HL-60/S4 (cell line): Measurements from ENCODE around the gene GMFB.

Experiments
- in situ Hi-C: fragments of 300-500 bp; cut with MboI; formaldehyde crosslinking; loops from 2 replicates; pipeline ENCODE4 v1.14.3; 2022; ENCODE audit warnings: low sequenced_read_pairs

The GMFB gene

DNA sequence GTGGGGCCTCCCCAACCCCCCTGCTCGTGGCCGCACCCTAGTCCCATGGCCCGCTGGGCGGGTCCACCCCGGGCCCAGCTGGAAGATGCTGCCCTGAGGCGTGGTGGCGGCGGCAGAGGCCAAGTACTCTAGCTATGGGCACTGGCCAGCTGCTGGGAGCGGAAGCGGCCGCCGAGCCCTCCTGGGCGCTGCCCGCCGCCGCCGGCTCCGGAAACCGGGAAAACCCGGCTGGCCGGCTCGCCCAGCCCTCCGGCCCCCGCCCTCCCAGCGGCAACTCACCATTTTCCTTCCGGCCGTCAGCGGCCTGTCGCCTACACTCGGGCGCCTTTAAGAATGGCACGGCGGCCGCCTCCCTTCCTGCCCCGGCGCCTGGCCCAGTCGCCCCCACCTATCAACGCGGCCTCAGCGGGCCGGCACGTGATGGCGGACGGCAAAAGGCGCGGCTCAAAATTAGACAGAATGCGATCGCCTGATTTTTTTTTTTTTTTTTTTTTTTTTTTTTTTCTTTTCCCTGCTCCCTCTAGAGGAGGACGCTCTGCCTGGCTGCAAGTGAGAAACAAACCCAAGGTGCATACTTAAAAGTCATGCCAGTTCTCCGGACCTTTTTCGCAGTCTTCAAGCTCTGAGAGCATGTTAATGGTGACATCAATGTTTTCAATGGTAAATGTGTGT is at the start of gene GMFB:
Gene GMFB (minus strand): TSS at position 335 of the 672 bp plus-strand sequence. CDS start 53 bp downstream, at position 282.
- in situ Hi-C loops = no loop called here

DNA sequence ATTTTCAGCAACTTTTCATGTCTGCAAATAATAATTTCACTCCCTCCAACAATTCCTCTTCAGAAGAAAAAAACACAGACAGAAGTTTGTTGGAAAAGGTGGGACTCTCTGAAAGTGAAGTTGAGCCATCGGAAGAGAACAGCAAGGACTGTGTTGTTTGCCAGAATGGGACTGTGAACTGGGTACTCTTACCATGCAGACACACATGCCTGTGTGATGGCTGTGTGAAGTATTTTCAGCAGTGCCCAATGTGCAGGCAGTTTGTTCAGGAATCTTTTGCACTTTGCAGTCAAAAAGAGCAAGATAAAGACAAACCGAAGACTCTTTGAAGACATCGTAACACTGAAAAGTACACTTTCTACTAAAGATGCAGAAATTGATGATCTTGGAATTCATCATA is 49.3 kb upstream of the GMFB start:
- in situ Hi-C loops = no loop called here

- in situ Hi-C loops = no loop called here
Observed at GRCh38 chr14:54537651-54538050, 48.9 kb upstream of the GMFB start.

DNA sequence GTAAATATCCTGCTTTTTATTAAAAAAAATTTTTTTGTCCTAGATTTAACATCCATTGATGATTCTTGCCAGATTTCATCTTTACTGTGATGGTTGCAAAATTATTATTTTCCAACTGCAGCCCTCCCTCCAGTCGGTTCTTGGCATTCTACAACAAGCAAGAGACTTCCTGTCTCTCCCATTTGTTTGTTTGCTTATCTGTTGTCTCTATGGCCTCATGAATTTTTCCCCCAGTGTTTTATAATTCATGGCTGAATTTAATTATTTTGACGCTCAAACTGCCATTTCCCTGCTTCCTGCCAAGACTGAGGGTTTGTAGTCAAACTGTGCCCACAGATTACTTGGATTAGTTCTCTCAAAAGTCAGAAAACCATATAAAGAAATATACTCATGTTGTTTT is 46.9 kb upstream of the GMFB start:
- in situ Hi-C loops = no loop called here

- in situ Hi-C loops = no loop called here
Observed at GRCh38 chr14:54535126-54535525, 46.3 kb upstream of the GMFB start.

DNA sequence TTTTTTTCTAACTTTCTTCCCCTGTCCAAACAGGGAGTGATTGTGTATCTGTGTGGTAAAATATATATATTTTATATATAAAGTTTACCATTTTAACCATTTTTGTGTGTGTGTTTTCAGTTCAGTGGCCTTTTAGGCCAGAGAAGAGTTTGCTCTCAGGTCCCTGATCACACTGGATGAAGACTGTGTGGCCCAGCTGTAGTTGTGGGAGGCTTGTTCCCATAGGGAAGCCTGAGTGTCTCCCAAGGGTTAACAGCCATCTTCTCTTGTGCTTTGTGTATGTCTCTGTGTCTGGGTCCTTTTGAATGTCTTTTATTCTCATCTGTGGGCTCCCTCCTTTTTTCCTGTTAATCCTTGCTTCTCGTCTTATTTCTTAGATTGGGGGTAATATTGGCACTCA is 44.3 kb upstream of the GMFB start:
- in situ Hi-C loops = no loop called here

DNA sequence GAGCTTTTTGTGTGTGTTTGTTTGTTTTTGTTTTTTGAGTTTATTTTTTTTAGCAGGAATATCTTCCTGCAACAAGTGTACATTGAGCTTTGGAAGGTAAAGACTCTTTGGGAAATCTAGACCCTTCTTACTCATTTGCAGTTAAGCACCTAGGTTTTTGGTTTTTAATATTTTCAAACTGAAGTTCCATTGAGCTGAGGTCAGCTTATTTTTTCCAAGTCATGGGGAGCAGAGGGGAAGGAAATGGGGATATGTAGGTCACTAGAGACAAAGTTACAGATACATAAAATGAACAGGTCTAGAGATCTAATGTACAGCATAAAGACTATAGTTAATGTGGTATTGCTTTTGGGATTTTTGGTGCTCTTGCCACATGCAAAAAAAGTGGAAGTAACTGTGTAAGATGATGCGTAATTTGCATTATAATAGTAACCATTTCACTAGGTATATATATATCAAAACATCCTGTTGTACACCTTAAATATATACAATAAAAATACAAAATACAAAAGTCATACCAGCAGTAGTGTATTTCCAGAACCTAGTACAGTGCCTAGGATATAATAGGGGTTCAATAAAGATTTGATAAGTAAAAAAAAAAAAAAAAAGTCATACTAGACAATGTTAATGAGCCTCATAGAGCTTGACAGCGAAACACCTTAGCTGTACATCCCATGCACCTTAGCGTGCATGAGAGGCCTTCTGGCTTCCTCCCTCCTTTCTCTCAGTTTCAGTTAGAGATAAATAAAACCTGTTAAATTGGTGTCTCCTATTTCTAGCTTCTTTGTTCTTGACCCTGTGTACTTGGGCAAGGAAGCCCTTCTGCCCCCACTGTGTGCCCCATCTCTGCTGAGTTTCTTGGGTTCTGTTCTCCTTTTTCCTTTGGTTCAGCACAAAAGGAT is 43.6 kb upstream of the GMFB start:
- in situ Hi-C loops = no loop called here

- in situ Hi-C loops = no loop called here
Observed at GRCh38 chr14:54529811-54530210, 41.0 kb upstream of the GMFB start.

GRCh38 chr14:54528973-54529372 is 40.2 kb upstream of the GMFB start:
- in situ Hi-C loops = no loop called here

DNA sequence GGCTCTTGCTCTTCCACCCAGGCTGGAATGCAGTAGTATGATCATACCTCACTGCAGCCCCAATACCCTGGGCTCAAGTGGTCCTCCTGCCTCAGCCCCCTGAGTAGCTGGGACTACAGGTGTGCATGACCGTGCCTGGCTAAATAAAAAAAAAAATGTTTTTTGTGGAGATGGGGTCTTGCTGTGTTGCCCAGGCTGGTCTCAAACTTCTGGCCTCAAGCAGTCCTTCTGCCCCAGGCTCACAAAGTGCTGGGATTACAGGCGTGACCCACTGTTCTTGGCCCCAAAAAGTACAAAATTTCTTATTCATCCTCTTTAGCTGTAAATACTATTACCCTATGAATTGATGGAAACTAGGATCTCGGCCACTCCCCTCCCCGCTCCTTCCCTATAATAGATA is 35.6 kb upstream of the GMFB start:
- in situ Hi-C loops = no loop called here

DNA sequence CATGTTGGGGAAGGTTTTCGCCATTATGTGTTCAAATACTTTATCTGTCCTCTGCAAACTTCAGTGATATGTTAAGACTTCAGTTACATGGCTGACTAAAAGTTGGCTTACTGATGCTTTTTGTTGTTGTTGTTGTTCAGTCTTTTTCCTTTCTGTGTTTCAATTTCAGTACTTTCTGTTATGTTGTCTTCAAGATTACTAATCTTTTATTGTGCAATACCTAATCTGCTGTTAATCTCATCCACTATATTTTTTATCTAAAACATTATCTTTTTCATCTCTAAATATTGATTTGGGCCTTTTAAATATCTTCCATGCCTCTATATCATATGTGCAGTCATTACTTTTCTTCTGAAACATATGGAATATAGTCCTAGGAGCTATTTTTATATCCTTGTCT is 27.9 kb upstream of the GMFB start:
- in situ Hi-C loops = no loop called here

DNA sequence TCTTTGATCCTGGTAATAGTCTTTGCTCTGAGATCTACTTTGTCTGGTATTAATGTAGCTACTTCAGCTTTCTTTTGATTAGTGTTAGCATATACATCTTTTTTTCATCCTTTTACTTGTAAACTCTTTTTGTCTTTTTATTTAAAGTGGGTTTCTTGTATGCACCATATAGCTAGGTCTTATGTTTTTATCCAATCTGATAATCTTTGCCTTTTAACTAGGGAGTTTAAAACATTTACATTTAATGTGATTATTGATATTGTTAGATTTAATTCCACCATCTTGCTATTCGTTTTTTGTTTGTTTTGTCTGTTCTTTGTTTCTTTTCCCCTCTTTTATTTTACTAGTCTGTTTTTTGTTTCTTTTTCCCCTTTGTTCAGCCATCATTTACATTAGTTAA is 26.9 kb upstream of the GMFB start:
- in situ Hi-C loops = no loop called here

DNA sequence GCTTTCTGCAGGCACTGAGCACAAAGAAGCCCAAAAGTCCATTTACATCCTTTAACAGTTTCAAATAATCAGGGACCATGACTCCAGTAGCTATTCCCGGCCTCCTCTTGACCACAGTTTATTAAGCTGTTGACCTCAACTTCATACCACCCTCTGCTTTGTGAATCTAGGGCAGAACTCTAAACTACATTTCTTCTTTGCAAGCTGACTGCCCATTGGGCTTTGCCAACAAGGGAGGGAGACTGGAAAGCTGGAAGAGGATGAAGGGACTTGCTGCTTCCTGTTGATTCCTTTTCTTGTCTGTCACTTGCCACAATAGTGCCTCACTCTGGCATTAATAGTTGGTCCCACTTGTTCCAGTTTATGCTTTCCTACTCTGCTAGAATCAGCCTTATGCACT is 23.6 kb upstream of the GMFB start:
- in situ Hi-C loops = no loop called here

DNA sequence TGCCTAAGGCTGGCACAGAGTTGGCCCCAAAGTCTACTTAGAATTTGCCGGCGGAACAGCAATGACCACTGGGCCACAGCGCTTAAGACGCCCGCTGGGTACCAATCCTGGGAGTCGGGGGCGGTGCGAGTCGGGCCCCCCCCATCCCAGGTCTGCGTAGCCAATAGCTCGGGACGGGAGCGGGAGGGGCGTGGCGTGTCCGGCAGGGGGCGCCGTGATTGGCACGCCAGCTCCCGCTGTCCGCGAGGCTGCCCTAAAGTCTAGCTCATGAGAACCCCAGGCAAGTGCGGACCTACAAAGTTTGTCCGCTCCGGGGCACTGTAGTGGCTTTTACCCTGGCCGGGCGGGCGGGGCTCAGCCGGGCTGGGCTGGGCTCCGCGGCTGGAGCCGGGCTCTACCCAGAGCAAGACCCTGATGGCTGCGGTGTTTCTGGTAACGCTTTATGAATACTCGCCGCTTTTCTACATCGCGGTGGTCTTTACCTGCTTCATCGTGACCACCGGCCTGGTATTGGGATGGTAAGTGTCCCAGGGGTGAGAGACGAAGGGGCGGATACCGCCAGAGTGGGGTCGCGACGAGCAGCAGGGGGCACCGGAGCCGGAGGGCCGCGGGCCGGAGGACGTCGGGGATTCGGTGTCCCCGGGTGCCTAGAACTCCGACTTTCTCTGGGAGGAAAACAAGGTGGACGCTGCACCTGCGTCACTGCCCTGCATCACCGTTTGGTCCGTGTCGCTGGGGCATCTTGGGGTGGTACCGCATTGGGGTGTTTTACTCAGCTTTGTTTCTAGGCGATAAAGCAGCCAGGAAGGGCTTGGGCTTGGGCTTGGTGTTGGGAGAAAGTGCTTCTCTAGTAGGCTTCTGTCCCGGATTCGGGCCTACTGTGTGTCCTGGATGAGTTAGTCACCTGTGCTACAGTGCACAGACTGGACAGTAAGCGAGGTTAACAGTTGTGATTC is 21.0 kb upstream of the GMFB start, which contains the start of gene CGRRF1:
Gene CGRRF1 (plus strand): TSS at position 361 of the 956 bp plus-strand sequence. CDS start 54 bp downstream, at position 415.
- in situ Hi-C loops = no loop called here

DNA sequence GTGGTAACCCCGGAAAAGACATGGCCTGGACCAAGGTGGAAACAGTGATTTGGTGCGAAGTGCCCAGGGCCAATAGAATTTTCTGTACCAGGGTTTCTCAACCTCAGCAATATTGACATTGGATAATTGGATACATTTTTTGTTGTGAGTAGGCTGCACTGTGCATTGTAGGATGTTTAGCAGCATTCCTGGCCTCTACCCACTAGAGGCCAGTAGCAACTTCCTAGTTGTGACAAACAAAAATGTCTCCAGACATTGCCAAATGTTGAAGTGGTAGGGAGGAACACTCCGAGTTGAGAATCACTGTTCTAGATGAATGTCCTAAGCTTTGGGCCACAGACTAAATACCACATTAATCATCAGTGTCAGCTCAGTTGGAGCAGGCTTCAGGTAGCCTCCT is 14.7 kb upstream of the GMFB start:
- in situ Hi-C loops = no loop called here

- in situ Hi-C loops = no loop called here
Observed at GRCh38 chr14:54502602-54503001, 13.8 kb upstream of the GMFB start.

DNA sequence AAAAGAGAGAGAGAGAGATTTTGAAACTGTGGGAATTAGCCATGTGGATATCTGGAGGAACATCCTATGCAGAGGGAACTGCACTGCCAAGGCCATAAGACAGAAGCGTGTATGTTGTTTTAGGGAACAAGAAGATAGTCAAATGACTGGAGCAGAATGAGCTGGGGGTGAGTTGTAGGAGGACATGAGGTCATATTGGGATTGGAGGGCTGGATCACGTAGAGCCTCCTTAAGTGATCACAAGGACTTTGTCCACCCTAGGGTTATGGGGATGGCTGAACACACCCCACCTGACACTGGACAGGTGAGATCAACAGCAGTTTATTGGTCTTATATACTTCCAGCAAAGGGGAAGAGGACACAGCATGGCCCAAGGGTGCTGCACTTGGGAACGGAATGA is 12.7 kb upstream of the GMFB start:
- in situ Hi-C loops = no loop called here

GRCh38 chr14:54500744-54501143 is 12.0 kb upstream of the GMFB start:
- in situ Hi-C loops = no loop called here

GRCh38 chr14:54498579-54498978 is 9.8 kb upstream of the GMFB start:
- in situ Hi-C loops = no loop called here

- in situ Hi-C loops = no loop called here
Observed at GRCh38 chr14:54498095-54498531, 9.3 kb upstream of the GMFB start.

DNA sequence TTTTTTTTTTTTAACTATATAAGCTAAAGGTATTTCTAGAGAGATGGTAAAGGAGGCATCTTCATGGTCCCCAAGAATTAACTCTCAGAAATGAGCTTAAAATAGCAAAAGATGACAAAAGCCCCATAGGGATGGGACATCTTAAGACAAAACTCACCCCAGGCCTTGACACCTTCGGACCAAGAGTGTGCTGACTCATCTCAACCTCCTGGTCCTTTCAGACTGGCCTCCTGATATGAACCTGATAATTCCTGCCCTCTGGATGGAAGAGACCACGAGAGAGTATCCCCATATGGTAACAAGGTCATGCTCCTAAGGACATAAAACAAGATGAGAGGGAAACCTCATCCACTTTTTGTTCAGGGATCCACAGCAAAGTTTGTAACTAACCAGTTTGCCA is 8.4 kb upstream of the GMFB start:
- in situ Hi-C loops = no loop called here
